Measurements from ENCODE around the gene FKBP5. TPM values are rescaled to one million over a fixed set of nuclear protein-coding genes. Genes with fewer than 3 reads are reported as not detected.

FKBP5 gene
- total and polyA plus RNA-seq, 9 of the 15 experiments (the other 6 are each of a cell fraction or from before 2014, with no cell fraction given): 32.7 to 151 (median 75.0) TPM

GRCh38 chr6:35594503-35595186, 94.1 kb downstream of the FKBP5 start:
- in situ Hi-C loops (cut with MboI): no loop called here
- Histone ChIP-seq H3K4me2 (ENCODE audit: insufficient read depth, low read length) (no peak overlapping the region), H2AFZ (ENCODE audit: low read depth, low read length) (no peak overlapping the region), H3K36me3 (ENCODE audit: control insufficient read depth, insufficient read depth, low read length) (peaks cover 77% of the 10 kb centered on the region), H4K20me1 (replicated peaks; ENCODE audit: control insufficient read depth, insufficient read depth, low read length) (no peaks in the 10 kb centered on the region), H3K9ac (ENCODE audit: insufficient read depth in 1 of 2, low read depth in 2 of 2, low read length in 2 of 2) (no peak overlapping the region), H3K27me3 (ENCODE audit: control insufficient read depth in 2 of 2, insufficient read depth in 2 of 2, low read length in 2 of 2) (no peaks in the 10 kb centered on the region), H3K4me3 (no peak overlapping the region), H3K27ac (ENCODE audit: extremely low read depth, low read depth, low read length) (no peak overlapping the region), H3K9me3 (replicated peaks; ENCODE audit: control insufficient read depth, insufficient read depth, low read depth, low read length) (no peaks in the 10 kb centered on the region), H3K9me1 (ENCODE audit: control insufficient read depth, insufficient read depth, low read length) (no peaks in the 10 kb centered on the region), H3K79me2 (ENCODE audit: control insufficient read depth, insufficient read depth, low read length) (no peaks in the 10 kb centered on the region; the same call in 2 of the 3 replicates), H3K4me1 (replicated peaks in 1 of 2; ENCODE audit: control insufficient read depth in 2 of 2, insufficient read depth in 2 of 2, low read length in 2 of 2) (no peaks in the 10 kb centered on the region)
- DNase-seq (ENCODE audit: extremely low read depth in 1 of 4, low spot score in 3 of 4) (no peak), ATAC-seq (no peak), FAIRE-seq (no peak)
- intact Hi-C loops (cut with micrococcal nuclease): no loop called here
- BruUV-seq (replicated peaks): no TSS peak
- WGBS (ENCODE audit: insufficient coverage, low coverage, missing lambda C conversion rate): 96% methylated on average over 6 of the region's 6 CpGs
- ChIA-PET POLR2A (interaction anchor here (1.0 kb wide), 1 partner anchor 13 kb away, joined by 4 read pairs; no protein-coding TSS in a partner anchor), CTCF (ENCODE audit: low intra/inter-chr PET ratio) (interaction anchor here (0.6 kb wide), 1 partner anchor 142 kb away, joined by 3 read pairs; the partner anchor contains the start of gene ARMC12)
- TF ChIP-seq IRF9 (tag; IDR thresholded peaks at IDR 0.05) (no peak), GABPB1 (CRISPR knock-in tag; IDR thresholded peaks at IDR 0.05) (no peak), BCLAF1 (IDR thresholded peaks at IDR 0.05; ENCODE audit: borderline replicate concordance in 1 of 2, control insufficient read depth in 1 of 2, low read depth in 2 of 2, low read length in 1 of 2) (no peak), MLLT1 (IDR thresholded peaks at IDR 0.05) (no peak), ZNF444 (CRISPR knock-in tag; IDR thresholded peaks at IDR 0.05) (no peak), NFIX (CRISPR knock-in tag; IDR thresholded peaks at IDR 0.05; ENCODE audit: low read depth) (no peak), GABPA (tag; conservative IDR thresholded peaks at IDR 0.05; ENCODE audit: low read depth) (no peak), MYC (IDR thresholded peaks at IDR 0.05; ENCODE audit: low read depth, low read length) (no peak), MYC (CRISPR knock-in tag; IDR thresholded peaks at IDR 0.05; ENCODE audit: borderline replicate concordance, low read depth) (no peak), GATA2 (CRISPR knock-in tag; IDR thresholded peaks at IDR 0.05) (no peak), THAP12 (CRISPR knock-in tag; IDR thresholded peaks at IDR 0.05) (no peak)
- TF ChIP-seq, protein P1, sequence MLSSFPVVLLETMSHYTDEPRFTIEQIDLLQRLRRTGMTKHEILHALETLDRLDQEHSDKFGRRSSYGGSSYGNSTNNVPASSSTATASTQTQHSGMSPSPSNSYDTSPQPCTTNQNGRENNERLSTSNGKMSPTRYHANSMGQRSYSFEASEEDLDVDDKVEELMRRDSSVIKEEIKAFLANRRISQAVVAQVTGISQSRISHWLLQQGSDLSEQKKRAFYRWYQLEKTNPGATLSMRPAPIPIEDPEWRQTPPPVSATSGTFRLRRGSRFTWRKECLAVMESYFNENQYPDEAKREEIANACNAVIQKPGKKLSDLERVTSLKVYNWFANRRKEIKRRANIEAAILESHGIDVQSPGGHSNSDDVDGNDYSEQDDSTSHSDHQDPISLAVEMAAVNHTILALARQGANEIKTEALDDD (IDR thresholded peaks at IDR 0.05): no peak
